MCF 10A (cell line): ENCODE data around the gene SLC38A6. TPM values are rescaled to one million over a fixed set of nuclear protein-coding genes. Genes with fewer than 3 reads are reported as not detected.

Experiments used
- BruUV-seq: library from RNA; stranded (reverse); fragments of 400-500 nt; replicated peaks from 2 replicates; lab custom pipeline; 2021; lab: Mats Ljungman, UMichigan
- CTCF ChIA-PET: fragments of 300-600 bp; sonication (Branson Sonifier 250); formaldehyde crosslinking; extraction: SDS; loops from one replicate; lab custom pipeline; 2021; ENCODE audit warnings: antibody characterized with exemption, inconsistent platforms; lab: Yijun Ruan, JAX
- POLR2A ChIA-PET: fragments of 300-600, 350-650 bp; sonication (Branson Sonifier 250); formaldehyde crosslinking; extraction: SDS; loops from one replicate; lab custom pipeline; 2020; ENCODE audit warnings: antibody characterized with exemption, inconsistent platforms; lab: Yijun Ruan, JAX
- DNase-seq: peaks from one replicate; pipeline ENCODE4 v3.0.0-alpha.2; 2018; ENCODE audit not compliant: unreplicated experiment
- H3K27ac Mint-ChIP-seq: one replicate; pipeline ENCODE4 v1.8.0; 2022; ENCODE audit warnings: mild to moderate bottlenecking, low read depth, mixed read lengths; ENCODE audit not compliant: unreplicated experiment
- H3K27me3 Mint-ChIP-seq: one replicate; pipeline ENCODE4 v1.8.0; 2022; ENCODE audit warnings: mixed read lengths; ENCODE audit not compliant: insufficient read depth, unreplicated experiment
- H3K36me3 Mint-ChIP-seq: one replicate; pipeline ENCODE4 v1.8.0; 2022; ENCODE audit warnings: mild to moderate bottlenecking, moderate library complexity, mixed read lengths; ENCODE audit not compliant: insufficient read depth, unreplicated experiment
- H3K4me1 Mint-ChIP-seq: one replicate; pipeline ENCODE4 v1.8.0; 2022; ENCODE audit warnings: mixed read lengths; ENCODE audit not compliant: insufficient read depth, unreplicated experiment
- H3K4me3 Mint-ChIP-seq: one replicate; pipeline ENCODE4 v1.8.0; 2022; ENCODE audit warnings: mild to moderate bottlenecking, moderate library complexity, mixed read lengths; ENCODE audit not compliant: unreplicated experiment
- H3K9me3 Mint-ChIP-seq: one replicate; pipeline ENCODE4 v1.8.0; 2022; ENCODE audit warnings: mixed read lengths; ENCODE audit not compliant: unreplicated experiment
- intact Hi-C: fragments of 100-400 bp; cut with micrococcal nuclease; formaldehyde crosslinking; loops from 2 replicates; pipeline ENCODE4 v1.14.1; 2022
- total RNA-seq: library from RNA; stranded (reverse); gene quantifications from 2 replicates; pipeline ENCODE4 v1.2.3, GENCODE V29; 2022
- TF ChIP-seq, protein P1 (sequence below): fragments of 200-600 bp; IDR thresholded peaks from one replicate; pipeline ENCODE4 v1.8.0; 2022; ENCODE audit warnings: antibody characterized with exemption, mild to moderate bottlenecking; ENCODE audit not compliant: unreplicated experiment

The SLC38A6 gene
- total RNA-seq, 1 experiment from 2014 or later: 7.9 TPM

DNA sequence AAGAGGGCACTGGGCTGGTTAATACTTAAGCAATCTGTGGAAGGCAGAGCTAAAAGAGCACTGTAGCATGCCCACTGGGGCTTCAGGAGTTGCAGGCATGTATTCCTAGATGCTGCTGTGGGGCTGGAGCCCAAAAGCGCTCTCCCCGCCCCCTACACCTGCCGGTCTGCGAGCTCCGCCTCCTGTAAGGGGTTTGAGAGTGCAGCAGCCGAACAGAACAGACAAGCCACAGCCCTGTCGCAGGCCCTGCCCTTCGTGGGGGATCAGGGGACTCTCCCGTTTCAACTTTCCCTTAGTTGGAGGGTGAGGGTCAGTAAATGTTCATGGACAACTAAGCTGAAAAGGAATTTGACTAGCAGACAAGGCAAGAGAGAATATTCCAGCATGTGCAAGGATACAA is 17.6 kb downstream of the SLC38A6 start:
- H3K27ac Mint-ChIP-seq: peak overlapping the region; percentile 21
- H3K4me3 Mint-ChIP-seq: no peak overlapping the region
- intact Hi-C loops: no loop called here
- POLR2A ChIA-PET: no interaction called here
- TF ChIP-seq, protein P1, sequence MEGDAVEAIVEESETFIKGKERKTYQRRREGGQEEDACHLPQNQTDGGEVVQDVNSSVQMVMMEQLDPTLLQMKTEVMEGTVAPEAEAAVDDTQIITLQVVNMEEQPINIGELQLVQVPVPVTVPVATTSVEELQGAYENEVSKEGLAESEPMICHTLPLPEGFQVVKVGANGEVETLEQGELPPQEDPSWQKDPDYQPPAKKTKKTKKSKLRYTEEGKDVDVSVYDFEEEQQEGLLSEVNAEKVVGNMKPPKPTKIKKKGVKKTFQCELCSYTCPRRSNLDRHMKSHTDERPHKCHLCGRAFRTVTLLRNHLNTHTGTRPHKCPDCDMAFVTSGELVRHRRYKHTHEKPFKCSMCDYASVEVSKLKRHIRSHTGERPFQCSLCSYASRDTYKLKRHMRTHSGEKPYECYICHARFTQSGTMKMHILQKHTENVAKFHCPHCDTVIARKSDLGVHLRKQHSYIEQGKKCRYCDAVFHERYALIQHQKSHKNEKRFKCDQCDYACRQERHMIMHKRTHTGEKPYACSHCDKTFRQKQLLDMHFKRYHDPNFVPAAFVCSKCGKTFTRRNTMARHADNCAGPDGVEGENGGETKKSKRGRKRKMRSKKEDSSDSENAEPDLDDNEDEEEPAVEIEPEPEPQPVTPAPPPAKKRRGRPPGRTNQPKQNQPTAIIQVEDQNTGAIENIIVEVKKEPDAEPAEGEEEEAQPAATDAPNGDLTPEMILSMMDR: no peak
- no peaks in the 10 kb centered on the region for H3K9me3 Mint-ChIP-seq
- no peaks in the 10 kb centered on the region for H3K36me3 Mint-ChIP-seq
- no peak for DNase-seq
- peaks cover 4% of the 10 kb centered on the region for H3K4me1 Mint-ChIP-seq
- CTCF ChIA-PET: interaction anchor here (0.6 to 0.9 kb wide), 2 partner anchors 30 to 254 kb away, joined by 3 read pairs; no protein-coding TSS in a partner anchor
- BruUV-seq: no TSS peak
- no peaks in the 10 kb centered on the region for H3K27me3 Mint-ChIP-seq

- DNase-seq: no peak
- peaks cover 5% of the 10 kb centered on the region for H3K4me1 Mint-ChIP-seq
- POLR2A ChIA-PET: no interaction called here
- CTCF ChIA-PET: no interaction called here
- intact Hi-C loops: no loop called here
- BruUV-seq: no TSS peak
- H3K27ac Mint-ChIP-seq: no peak overlapping the region
- no peaks in the 10 kb centered on the region for H3K27me3 Mint-ChIP-seq
- TF ChIP-seq, protein P1: no peak
- no peak overlapping the region for H3K4me3 Mint-ChIP-seq
- no peaks in the 10 kb centered on the region for H3K9me3 Mint-ChIP-seq
- H3K36me3 Mint-ChIP-seq: no peaks in the 10 kb centered on the region
Measured at GRCh38 chr14:60999536-60999935, 18.5 kb downstream of the SLC38A6 start.

GRCh38 chr14:61003571-61003970 is 22.5 kb downstream of the SLC38A6 start:
- TF ChIP-seq, protein P1: no peak
- ChIA-PET POLR2A (interaction anchor here (1.7 kb wide), 1 partner anchor 23 kb away, joined by 7 read pairs; the partner anchor contains the start of genes SLC38A6 and TRMT5), CTCF (no interaction called here)
- no peak for DNase-seq
- H3K36me3 Mint-ChIP-seq: no peaks in the 10 kb centered on the region
- H3K27ac Mint-ChIP-seq: peak overlapping the region; percentile 32
- H3K27me3 Mint-ChIP-seq: no peaks in the 10 kb centered on the region
- no peak overlapping the region for H3K4me3 Mint-ChIP-seq
- no TSS peak for BruUV-seq
- H3K9me3 Mint-ChIP-seq: no peaks in the 10 kb centered on the region
- H3K4me1 Mint-ChIP-seq: peaks cover 5% of the 10 kb centered on the region
- intact Hi-C loops: no loop called here

DNA sequence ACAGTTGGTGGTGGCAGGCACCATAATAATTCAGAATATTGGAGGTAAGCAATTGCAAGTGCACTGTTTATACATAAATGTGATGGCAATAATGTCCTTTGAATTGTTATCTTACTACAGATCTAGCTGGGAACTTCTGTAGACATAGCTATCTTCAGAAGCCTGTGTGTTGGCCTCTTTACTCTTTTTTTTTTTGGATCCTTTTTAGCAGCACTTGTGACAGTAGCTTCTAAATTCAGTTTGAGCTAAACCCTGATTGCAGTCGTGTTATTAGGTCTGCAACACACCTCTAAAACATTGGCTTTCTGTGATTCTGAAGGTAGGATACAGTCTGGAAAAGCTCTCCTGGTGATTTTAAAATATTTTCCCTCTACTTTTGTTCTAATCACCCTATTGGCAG is 38.5 kb downstream of the SLC38A6 start:
- H3K4me3 Mint-ChIP-seq: no peak overlapping the region
- TF ChIP-seq, protein P1: no peak
- intact Hi-C loops: no loop called here
- BruUV-seq: no TSS peak
- no peaks in the 10 kb centered on the region for H3K36me3 Mint-ChIP-seq
- ChIA-PET POLR2A (no interaction called here), CTCF (interaction anchor here (0.6 to 1.8 kb wide), 4 partner anchors 233 to 394 kb away, joined by 3 to 7 read pairs (median 3); no protein-coding TSS in a partner anchor)
- no peaks in the 10 kb centered on the region for H3K4me1 Mint-ChIP-seq
- DNase-seq: no peak
- H3K27ac Mint-ChIP-seq: no peak overlapping the region
- no peaks in the 10 kb centered on the region for H3K9me3 Mint-ChIP-seq
- no peaks in the 10 kb centered on the region for H3K27me3 Mint-ChIP-seq
